Peyer's patch (tissue), 4 donors: ENCODE data around the gene HNRNPA2B1.

Experiments used
- POLR2A ChIP-seq, 2 donors: fragments of 450-650 bp; IDR thresholded peaks; one replicate each; pipeline ENCODE4 v1.5.1; 2017; ENCODE audit warnings: antibody characterized with exemption in 2 of 2, mild to moderate bottlenecking in 2 of 2, moderate library complexity in 2 of 2
- TF ChIP-seq, protein P1 (sequence below), 6 experiments: fragments of 450-650 bp in 4 of 6; fragments of 200-600 bp in 2 of 6; sonication (generic) in 1 of 6; IDR thresholded peaks; one replicate each; pipeline ENCODE4 v1.5.1; 2017 to 2019; ENCODE audit warnings: antibody characterized with exemption in 6 of 6, mild to moderate bottlenecking in 3 of 6, moderate library complexity in 1 of 6

DNA sequence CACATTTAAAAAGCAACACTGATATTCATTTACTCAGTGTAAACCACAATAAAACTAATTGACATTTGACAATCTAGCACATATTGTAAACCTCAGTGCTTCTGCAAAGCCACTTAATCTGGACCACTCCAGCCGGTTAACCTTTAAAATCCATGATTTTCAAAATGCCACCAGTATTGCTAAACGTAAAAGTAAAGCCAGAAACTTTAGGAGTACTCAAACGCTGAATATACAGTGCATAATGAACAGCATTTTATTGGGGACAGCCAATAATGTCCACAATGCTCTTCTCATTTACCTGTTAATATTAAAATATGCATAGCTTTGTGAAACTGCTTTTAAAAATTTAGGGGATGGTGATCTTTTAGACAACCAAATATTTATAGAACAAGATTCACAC lies 10.8 kb downstream of the HNRNPA2B1 start:
- TF ChIP-seq POLR2A (IDR thresholded peaks at IDR 0.05) = no peak
- TF ChIP-seq, protein P1, sequence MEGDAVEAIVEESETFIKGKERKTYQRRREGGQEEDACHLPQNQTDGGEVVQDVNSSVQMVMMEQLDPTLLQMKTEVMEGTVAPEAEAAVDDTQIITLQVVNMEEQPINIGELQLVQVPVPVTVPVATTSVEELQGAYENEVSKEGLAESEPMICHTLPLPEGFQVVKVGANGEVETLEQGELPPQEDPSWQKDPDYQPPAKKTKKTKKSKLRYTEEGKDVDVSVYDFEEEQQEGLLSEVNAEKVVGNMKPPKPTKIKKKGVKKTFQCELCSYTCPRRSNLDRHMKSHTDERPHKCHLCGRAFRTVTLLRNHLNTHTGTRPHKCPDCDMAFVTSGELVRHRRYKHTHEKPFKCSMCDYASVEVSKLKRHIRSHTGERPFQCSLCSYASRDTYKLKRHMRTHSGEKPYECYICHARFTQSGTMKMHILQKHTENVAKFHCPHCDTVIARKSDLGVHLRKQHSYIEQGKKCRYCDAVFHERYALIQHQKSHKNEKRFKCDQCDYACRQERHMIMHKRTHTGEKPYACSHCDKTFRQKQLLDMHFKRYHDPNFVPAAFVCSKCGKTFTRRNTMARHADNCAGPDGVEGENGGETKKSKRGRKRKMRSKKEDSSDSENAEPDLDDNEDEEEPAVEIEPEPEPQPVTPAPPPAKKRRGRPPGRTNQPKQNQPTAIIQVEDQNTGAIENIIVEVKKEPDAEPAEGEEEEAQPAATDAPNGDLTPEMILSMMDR (IDR thresholded peaks at IDR 0.05) = no peak
